GM18499 (cell line): ENCODE results near the gene DUSP15.

Source experiments
- ATAC-seq: cut with Tn5 transposase; IDR thresholded peaks from one replicate; pipeline ENCODE4 v1.9.1; 2021; ENCODE audit warnings: moderate number of reproducible peaks; ENCODE audit not compliant: insufficient read depth, unreplicated experiment

DUSP15 gene

DNA sequence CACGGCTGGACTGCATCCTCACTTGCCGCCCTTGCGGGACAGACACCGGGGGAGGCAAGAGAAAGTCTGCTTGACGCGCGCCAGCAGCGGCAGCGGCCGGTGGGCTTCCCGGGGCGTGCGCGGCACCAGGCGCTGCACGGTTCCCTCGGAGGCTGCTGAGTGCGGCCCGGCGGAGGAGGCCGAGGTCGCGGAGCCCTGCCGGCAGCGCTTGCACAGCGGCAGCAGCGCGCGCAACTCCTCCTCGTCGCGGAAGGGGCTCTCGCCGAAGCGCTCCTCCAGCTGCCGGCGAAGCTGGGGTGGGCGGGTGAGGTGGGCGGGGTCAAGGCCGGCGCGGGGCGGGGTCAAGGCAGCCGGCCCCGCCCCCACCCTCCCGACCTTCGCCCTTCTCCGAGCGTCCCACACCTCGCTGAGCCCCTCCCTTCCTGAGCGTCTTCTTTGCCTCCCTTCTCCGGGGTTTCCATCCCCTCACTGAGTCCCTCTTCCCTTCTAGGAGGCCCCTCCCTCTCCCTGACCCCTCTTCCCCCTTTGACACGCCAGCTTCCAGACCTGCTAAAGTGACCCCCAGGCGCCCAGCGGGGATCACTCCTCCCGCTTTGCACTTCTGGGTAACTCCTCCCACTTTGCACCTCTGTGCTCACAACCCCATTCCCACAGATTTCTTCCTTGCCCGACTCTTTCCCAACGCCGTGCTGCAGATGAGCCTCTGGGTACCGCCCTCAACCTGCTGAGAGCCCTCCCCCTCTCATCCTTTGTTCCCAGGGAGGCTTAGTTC, 8.8 kb downstream of the DUSP15 start:
- no peak for ATAC-seq

DNA sequence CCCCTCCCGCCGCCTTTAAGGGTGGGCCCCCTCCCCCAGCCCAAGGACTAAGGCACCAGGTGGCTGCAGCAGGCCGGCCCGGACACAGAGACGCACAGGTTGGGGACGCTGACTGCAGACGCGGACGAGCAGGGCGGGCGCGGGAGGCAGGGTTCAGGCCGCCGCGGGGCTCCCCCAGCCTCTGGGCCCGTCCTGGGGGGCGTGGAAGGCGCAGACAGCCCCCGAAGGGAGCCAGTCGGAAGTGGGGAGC, 9.3 kb downstream of the DUSP15 start:
- no peak for ATAC-seq

DNA sequence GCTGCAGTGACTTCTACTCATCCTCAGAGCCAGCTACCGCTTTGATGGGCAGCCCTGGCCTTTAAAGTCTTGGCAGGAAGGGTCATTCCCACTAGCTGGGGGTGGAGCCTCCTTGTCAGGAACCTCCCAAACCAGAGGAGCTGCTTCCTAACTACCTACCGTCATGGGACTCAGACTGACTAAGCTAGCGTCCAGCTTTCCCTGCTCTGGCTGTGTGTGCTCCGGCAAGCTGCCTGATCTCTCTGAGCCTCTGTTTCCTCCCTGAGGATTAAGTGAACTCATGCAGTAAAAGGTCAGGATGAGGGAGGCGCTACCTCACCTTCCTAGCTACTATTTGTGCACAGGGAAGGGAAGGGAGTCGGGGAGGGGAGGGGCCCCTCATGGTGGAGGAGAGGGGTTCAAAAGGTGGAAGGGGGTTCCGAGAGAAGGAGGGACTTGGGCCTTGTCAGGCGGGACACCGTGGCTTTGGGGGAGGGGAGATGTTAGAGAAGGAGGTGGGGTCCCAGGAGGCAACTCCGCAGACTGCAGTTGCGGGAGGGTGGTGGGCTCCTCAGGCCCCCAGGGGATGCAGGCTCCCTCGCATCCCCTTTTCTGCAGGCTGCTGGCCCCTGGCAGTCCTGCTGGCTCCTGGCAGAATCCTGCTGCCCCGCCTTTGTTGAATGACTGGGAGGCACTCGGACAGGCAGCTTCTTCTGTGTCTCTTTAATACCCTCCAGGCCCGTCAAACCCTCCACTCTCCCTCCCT, 9.8 kb downstream of the DUSP15 start:
- ATAC-seq = no peak

DNA sequence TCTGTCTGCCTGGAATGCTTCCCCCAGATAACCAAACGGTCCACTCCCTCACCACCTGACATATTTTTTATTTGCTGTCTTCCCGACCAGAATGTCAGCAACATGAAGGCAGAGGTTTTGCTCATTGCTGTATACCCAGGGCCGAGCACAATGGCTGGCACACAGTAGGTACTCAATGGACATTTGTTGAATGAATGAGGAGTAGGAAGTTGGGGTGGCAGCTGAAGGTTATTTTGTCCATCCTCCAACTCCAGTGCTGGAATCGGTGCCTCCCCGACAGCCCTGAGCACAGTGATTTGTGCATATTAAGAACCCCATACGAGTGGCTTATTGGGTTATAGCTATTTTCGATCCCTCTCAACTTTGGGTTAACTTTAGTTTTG, 10.3 kb downstream of the DUSP15 start:
- ATAC-seq = no peak

DNA sequence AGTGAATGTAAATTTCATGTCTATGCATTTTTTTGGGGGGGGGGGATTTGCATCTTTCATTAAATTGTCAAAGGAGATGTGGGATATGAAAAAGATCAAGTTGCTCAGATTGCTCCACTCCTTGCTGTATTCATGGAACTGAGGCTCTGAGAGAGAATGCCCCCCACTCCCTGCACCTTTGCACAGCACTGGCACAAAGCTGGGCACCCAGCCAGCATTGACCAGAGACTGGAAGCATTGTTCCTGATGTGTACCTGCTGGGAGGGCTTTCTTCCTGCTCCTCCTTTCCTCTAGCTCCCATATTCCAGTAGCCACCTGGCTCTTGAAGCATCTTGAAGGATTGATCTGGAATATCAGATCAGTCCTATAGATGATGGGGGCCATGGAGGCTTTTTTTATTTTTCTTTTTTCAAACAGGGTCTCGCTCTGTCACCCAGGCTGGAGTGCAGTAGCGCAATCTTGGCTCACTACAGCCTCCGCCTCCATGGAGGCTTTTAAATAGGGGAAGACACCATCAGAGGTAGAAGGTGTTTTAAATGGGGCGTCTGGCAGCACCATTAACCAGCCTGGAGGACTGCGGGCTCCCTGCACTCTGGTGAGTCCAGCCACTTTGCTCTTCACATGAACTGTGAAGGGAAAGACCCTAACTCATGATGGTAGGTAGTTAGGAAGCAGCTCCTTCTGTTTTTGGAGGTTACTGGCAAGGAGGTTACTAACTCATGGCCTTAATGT, 10.9 kb downstream of the DUSP15 start:
- ATAC-seq = no peak

DNA sequence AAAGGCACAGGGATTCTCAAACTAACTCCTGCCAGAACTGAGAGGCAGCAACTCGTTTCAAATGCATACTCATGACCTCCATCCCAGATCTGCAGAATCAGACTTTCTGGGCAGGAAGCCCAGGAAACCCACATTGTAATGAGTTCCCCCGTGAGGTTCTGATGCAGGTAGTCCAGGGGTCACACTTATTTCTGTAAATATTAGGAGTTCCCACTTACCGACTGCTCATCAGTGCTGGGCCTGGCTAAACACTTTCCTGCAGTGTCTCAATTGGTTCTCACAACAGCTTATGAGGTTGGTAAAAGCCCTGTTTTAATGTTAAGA, 11.6 kb downstream of the DUSP15 start:
- ATAC-seq = no peak

DNA sequence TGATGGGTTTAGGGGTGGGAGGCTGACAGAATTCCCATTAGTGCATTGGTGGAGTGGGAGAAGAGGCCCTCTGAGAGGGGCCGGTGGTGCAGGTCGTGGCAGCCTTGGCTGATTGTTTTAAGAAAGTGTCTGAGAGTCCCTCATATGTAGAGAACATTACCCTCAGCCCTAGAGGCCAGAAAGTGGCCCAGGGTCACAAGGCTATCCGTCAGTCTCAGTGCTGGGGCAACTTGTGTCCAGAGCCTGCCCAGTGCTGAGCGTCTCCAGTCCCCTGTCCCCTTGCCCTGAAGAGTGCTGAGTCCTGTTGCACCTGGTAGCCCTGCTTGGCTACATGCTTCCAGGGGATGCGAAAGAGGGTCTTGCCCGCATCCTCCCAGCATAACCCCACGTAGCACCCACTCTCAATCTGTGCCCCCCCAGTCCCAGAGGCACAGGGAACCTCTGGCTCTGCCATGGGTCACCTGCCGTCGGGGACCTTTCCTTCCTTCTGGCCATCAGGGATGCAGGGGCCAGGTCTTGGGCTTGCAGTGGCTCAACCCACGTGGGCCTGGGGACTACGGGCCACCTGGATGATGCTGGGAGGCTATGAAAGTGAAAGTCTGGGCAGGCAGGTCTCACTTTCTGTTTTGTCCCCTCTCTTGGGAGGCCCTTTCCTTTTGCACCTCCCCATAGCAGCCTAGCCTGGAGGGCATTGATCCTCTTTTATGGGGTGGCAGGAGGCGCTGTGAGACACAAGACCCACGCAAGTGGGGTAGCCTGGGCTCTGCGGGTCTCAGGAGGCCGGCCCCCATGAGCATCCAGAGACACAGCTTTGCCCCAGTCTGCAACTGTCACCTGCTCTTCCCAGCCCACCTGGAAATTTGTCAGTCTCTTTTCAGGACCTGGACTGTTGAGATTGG, 12.2 kb downstream of the DUSP15 start:
- no peak for ATAC-seq

DNA sequence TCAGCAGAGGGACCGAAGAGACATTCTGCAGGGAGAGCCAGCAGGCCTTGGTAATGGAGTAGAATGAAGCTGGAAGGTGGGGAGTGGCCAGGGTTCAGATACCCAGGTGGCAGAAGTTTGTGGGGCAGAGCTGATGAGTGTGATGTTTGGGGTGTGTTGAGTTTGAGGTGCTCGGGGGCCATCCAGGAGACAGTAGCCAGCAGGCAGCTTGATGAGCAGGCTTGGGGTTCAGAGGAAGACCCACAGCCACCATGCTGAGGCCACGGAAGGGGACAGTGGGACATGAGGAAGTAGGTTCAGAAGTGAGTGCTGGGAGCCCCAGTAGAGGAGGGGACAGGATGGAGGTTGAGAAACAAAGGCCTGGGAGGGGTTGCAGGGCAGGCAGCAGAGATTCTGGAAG, 13.8 kb downstream of the DUSP15 start:
- no peak for ATAC-seq

DNA sequence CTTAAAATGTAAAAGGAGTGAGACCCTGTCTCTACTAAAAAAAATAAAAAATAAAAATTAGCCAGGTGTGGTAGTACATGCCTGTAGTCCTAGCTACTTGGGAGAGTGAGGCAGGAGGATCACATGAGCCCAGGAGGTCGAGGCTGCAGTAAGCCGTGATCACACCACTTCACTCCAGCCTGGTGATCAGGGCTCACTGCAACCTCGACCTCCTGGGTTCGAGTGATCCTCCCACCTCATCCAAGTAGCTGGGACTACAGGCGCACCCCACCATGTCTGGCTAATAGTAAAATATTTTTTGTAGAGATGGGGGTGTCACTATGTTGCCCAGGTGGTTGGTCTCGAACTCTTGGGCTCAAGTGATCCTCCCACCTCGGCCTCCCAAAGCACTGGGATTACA, 16.8 kb downstream of the DUSP15 start:
- no peak for ATAC-seq

DNA sequence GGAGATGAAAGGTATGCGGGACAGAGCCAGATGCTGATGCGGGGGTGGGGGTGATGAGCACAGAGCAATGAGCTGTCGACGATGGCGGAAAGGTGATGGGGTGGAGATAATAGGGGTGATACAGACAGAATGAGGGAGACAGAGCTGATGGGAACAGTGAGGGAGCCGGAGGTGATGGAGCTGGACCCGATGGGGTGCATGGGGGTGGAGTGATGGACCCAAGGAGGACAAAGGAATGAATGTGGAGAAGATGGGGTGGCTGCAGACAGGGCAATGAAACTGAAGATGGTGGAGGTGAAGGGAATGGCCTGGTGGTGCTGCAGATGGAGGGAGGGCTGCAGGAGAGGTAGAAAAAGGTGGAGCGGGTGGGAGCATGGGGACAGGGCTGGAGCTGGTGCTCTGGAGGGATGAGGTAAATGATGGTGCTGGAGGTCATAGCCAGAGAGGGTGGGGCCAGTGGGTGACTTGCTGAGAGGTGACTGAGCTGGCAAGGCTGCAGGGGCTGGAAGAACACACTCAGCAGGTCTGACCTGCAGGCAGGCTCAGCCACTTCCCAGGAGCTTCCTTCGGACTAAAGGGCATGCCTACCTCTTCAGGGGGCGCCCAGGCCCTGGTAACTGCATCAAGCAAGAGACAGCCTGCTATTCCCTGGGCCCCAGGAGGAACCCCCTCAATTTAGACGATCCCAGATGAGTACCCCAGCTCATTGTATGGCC, 18.9 kb downstream of the DUSP15 start:
- no peak for ATAC-seq

DNA sequence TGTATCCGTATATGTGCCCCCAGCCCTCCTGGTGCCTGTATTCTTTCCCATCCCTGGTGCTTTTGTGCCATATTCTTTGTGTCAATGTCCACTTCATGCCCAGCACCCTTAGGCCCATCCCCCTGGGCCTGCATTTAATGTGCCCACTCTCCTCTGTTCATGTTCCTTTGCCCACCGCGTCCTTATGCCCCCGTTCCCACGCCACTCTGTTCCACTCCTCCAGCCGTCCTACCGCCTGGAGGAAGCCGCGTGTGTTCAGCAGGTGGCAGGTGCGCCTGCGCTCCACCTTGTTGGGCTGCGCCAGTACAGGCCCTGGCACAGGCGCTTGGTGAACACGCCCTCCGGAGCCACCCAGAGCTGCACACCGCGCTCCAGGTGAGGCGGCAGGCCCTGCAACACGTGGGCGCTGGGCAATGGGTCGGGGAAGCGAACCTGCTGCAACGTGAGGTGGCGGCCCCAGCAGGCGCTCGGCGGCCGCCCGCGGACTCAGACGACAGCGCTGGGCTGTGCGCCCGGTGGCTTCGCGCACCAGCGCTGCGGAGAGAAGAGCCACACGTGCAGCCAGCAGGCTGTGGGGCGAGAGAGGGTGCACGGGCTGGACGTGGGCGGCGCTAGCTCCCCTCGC, 20.9 kb downstream of the DUSP15 start:
- no peak for ATAC-seq

DNA sequence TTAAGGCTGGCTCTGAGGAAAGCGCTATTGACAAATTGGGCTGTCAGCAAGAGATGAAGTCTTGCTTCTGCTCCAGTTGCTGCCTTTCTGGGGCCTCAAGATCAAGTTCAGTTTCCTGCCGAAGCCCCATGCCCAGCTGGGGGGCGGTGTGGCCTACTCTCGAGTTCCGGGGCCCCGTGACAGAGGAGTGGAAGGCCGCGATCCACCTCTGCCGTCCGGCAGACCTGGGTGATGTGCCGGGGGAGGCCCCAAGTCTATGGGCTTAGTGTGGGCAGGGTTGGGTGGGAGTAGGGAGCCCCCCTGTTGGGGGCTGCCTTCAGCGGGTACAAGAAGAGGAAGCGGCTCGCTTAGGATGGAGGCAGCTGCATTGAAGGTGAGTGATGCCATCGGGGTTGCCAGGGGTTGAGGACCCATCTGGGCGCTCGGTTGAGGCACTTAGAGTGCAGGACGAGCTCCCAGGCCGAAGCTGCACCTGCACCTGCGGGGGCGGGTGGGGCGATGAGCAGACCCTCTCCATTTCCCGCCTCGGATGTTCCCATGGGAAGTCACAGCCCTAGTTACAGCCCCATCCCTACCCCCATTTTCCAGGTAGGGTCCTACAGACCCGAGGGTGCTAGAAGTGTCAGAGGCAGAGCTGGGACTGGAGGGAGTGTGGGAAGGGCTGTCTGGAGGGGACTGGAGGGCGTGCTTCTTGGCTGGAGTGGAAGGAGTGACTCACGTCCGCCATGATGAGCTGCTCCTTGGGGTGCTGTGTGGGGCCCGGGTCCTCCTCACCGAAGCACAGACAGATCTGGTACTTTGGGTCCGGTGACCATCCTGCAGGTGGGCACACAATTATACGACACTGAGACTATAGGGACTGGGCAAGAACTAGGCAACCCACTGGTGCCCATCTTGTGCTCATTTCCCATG, 22.0 kb downstream of the DUSP15 start:
- no peak for ATAC-seq

DNA sequence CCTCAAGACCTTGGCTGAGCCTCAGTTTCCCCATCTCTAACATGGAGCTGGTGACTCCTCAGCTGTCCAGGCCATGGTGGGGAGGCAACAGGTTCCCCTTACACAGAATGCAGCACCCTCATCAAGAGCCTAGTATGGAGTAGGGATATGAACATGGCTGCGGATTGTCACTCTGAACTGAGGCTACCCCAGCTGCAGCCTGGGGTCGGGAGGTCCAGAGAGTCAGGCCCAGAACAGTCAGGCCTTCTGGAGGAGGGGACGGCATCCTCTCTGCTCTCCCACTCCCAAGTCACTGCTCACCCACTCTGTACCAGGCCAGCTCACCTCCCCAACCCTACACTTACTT, 23.6 kb downstream of the DUSP15 start:
- ATAC-seq = no peak

DNA sequence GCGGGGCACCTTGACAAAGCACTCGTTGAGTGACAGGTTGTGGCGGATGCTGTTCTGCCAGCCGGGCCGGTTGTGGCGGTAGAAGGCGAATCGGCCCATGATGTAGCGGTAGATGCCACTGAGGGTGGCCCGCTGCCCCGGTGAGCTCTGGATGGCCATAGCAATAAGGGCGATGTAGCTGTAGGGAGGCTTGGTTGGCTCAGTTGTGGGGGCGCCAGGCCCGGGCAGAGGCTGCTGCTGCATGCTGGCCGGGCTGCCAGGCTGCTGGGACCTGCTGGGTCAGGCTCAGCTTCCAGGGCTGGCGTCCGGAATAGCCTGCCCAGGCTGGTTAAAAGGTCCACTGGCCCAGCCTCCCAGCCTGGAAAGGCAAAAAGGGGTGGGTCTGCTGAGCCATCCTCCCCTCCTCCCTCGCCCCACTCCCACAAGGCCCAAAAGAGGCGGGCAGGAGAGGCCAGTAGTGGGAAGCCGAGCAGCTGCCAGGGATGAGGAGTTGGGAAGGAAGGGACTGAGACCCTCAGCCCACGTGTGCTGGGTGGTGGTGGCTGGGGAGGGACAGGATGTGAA, 24.9 kb downstream of the DUSP15 start, which contains the start of gene FOXS1:
Gene FOXS1 (minus strand): TSS at position 305 of the 564 bp plus-strand sequence. CDS start 62 bp downstream, at position 243.
- no peak for ATAC-seq

DNA sequence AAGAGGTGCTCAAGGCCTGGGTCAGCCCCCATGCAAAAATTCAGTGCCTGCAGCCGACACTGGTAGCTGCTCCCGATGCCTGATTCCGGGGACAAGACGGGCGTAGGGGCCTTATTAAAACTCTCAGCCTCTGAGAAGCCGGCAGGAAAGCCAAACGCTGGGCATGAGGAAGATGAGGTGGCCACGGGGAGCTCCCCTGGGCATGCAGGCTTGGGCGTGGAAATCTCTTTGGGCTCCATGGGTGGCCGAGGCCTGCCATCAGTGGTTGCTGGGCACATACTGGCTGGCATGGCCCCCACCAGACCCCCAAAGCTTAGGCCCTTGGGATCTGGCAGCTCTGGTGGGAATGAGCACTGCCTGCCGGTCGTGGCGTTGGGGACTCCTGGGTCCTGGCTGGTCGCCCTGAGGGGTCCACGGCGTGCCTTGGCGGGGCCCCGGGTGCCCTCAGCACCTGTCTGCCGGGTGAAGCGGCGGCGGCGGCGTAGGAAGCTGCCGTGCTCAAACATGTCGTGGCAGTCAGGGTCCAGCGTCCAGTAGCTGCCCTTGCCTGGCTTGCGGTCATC, 25.5 kb downstream of the DUSP15 start:
- no peak for ATAC-seq

DNA sequence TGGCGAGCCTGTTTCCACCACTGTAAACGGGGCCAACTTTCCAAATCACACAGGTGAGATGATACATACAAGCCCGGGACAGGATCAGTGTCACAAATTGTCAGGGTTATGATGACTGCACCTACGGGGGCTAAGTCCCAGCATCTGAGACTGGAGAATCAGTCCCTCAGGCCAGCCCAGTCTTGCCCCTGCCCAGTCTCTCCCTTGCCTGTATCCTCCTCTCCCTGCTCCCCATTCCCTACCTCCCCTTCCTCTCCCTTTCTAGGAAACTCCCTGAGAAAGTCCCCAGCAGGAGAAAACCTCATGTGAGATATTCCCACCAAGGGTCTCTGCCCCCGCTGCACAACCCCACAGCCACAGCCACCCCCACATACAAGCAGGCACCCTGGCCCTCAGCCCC, 26.4 kb downstream of the DUSP15 start:
- ATAC-seq = no peak

DNA sequence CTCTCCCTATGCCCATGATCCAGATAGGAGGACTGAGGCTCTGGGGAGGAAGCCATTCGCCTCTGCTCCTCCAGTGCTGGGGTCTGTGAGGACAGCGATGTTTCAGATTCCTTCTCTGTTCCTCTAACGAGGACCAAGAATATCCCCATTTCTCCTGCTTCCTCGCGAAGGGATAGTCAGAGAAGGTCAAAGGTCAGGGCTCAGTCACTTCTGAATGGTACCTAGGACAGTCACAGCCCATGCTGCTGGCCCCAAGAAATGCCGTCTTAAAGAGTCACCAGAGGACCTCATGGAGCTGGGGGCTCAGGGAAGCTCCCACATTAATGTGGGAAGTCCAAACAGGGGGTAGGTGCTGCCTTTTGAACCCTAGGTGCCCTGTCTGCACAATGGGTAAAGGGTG, 27.0 kb downstream of the DUSP15 start:
- ATAC-seq = no peak
